Gastrocnemius medialis (tissue), 4 donors: ENCODE measurements around the gene CABP5.

Experiments
- POLR2A ChIP-seq, 2 donors: fragments of 450-650 bp; IDR thresholded peaks; one replicate each; pipeline ENCODE4 v1.6.1; 2017; ENCODE audit warnings: antibody characterized with exemption in 2 of 2, mild to moderate bottlenecking in 2 of 2, moderate library complexity in 2 of 2
- TF ChIP-seq, protein P1 (sequence below), 5 experiments: fragments of 450-650 bp in 3 of 5; fragments of 200-600 bp in 2 of 5; sonication (generic) in 2 of 5; IDR thresholded peaks in 4 of 5; conservative IDR thresholded peaks in 1 of 5; 1 replicate in 4 of 5; 2 replicates in 1 of 5; pipeline ENCODE4 v1.5.1; 2016 to 2019; ENCODE audit warnings: antibody characterized with exemption in 5 of 5, mild to moderate bottlenecking in 3 of 5, moderate library complexity in 3 of 5

DNA sequence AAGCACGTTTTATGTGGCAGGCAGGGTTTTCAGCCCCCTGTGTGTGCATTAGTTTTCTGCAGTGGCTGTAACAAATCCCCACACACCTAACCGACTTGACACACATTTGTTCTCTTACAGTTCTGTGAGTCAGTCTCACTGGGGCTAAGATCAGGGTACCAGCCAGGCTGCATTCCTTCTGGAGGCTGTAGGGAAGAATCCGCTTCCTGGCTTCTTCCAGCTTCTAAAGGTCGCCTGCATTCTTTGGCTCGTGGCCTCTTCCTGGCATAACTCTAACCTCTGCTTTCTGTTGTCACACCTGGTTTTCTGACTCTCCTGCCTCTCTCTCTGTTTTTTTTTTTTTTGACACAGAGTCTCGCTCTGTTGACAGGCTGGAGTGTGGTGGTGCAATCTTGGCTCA is 43.0 kb downstream of the CABP5 start:
- no peak for TF ChIP-seq POLR2A (IDR thresholded peaks at IDR 0.05)
- TF ChIP-seq, protein P1, sequence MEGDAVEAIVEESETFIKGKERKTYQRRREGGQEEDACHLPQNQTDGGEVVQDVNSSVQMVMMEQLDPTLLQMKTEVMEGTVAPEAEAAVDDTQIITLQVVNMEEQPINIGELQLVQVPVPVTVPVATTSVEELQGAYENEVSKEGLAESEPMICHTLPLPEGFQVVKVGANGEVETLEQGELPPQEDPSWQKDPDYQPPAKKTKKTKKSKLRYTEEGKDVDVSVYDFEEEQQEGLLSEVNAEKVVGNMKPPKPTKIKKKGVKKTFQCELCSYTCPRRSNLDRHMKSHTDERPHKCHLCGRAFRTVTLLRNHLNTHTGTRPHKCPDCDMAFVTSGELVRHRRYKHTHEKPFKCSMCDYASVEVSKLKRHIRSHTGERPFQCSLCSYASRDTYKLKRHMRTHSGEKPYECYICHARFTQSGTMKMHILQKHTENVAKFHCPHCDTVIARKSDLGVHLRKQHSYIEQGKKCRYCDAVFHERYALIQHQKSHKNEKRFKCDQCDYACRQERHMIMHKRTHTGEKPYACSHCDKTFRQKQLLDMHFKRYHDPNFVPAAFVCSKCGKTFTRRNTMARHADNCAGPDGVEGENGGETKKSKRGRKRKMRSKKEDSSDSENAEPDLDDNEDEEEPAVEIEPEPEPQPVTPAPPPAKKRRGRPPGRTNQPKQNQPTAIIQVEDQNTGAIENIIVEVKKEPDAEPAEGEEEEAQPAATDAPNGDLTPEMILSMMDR (IDR thresholded peaks at IDR 0.05 in 4 of 5, conservative IDR thresholded peaks at IDR 0.05 in 1 of 5) = no peak
